OCI-LY7 (cell line): ENCODE data around the gene COX17. TPM values are rescaled to one million over a fixed set of nuclear protein-coding genes. Genes with fewer than 3 reads are reported as not detected.

Experiments
- BruUV-seq: library from RNA; stranded (reverse); fragments of 400-500 nt; replicated peaks from 2 replicates; lab custom pipeline; 2021; lab: Mats Ljungman, UMichigan
- CTCF ChIA-PET: fragments of 300-600 bp; sonication (Branson Sonifier 250); formaldehyde crosslinking; loops from one replicate; lab custom pipeline; 2022; ENCODE audit warnings: antibody characterized with exemption; ENCODE audit not compliant: unreplicated experiment; lab: Charles Lee
- POLR2A ChIA-PET: fragments of 300-600 bp; sonication (Branson Sonifier 250); formaldehyde crosslinking; loops from one replicate; lab custom pipeline; 2022; ENCODE audit warnings: antibody characterized with exemption; lab: Charles Lee
- DNase-seq: peaks from one replicate; pipeline ENCODE4 v3.0.0-alpha.2; 2015; ENCODE audit warnings: low spot score
- H2AFZ ChIP-seq: fragments of 200-600 bp; sonication (generic), shearing (Covaris generic); 2 replicates; pipeline ENCODE4 v1.6.1; 2014; ENCODE audit warnings: mild to moderate bottlenecking, antibody characterized with exemption, low read length, moderate library complexity
- H3K27ac ChIP-seq: fragments of 200-600 bp; sonication (generic); 2 replicates; pipeline ENCODE4 v1.5.1; 2014; ENCODE audit warnings: mixed run types, low read depth, mild to moderate bottlenecking, moderate library complexity, low read length, inconsistent platforms; ENCODE audit not compliant: poor library complexity, severe bottlenecking
- H3K36me3 ChIP-seq: fragments of 200-600 bp; sonication (generic); 2 replicates; pipeline ENCODE4 v1.6.1; 2014; ENCODE audit warnings: mild to moderate bottlenecking, antibody characterized with exemption, low read length, moderate library complexity, mixed read lengths; ENCODE audit not compliant: insufficient read depth
- H3K4me1 ChIP-seq: fragments of 200-600 bp; sonication (generic); 2 replicates; pipeline ENCODE4 v1.5.1; 2014; ENCODE audit warnings: mild to moderate bottlenecking, low read length; ENCODE audit not compliant: insufficient read depth, poor library complexity, severe bottlenecking
- H3K4me2 ChIP-seq: fragments of 200-600 bp; sonication (generic); 2 replicates; pipeline ENCODE4 v1.6.1; 2014; ENCODE audit warnings: mild to moderate bottlenecking, low read length
- H3K4me3 ChIP-seq: fragments of 200-600 bp; sonication (generic); 2 replicates; pipeline ENCODE4 v1.5.1; 2014; ENCODE audit warnings: mild to moderate bottlenecking, low read depth, low read length; ENCODE audit not compliant: poor library complexity, severe bottlenecking
- H3K79me2 ChIP-seq: fragments of 200-600 bp; sonication (generic); 2 replicates; pipeline ENCODE4 v1.6.1; 2016; ENCODE audit warnings: low read depth, mild to moderate bottlenecking, low read length, moderate library complexity, mixed read lengths; ENCODE audit not compliant: insufficient read depth
- H3K9me2 ChIP-seq: fragments of 200-600 bp; sonication (generic); 2 replicates; pipeline ENCODE4 v1.6.1; 2016; ENCODE audit warnings: mild to moderate bottlenecking, low read length, mixed read lengths; ENCODE audit not compliant: insufficient read depth
- H3K9me3 ChIP-seq: fragments of 200-600 bp; sonication (generic); 2 replicates; pipeline ENCODE4 v1.6.1; 2014; ENCODE audit warnings: mild to moderate bottlenecking, mixed run types, low read length, mixed read lengths
- H4K20me1 ChIP-seq: fragments of 200-600 bp; sonication (generic); 2 replicates; pipeline ENCODE4 v1.6.1; 2014; ENCODE audit warnings: mild to moderate bottlenecking, antibody characterized with exemption, low read length, moderate library complexity, mixed read lengths; ENCODE audit not compliant: insufficient read depth
- EZH2phosphoT487 ChIP-seq: fragments of 200-600 bp; sonication (generic); IDR thresholded peaks from 2 replicates; pipeline ENCODE4 v1.6.1; 2018; ENCODE audit warnings: low read depth, borderline replicate concordance, mild to moderate bottlenecking, mixed run types, antibody characterized with exemption, low read length, moderate library complexity, mixed read lengths
- intact Hi-C: fragments of 100-400 bp; cut with micrococcal nuclease; formaldehyde crosslinking; loops from one replicate; pipeline ENCODE4 v1.10.0; 2022; ENCODE audit not compliant: unreplicated experiment
- total RNA-seq, 2 experiments: library from RNA; depleted of rRNA in 1 of 2; stranded (reverse); fragments of >200 nt in 1 of 2; shearing (Covaris generic) in 1 of 2; gene quantifications; 2 replicates each; pipeline ENCODE4 v1.2.3, GENCODE V29; 2014 to 2022
- TF ChIP-seq, protein P1 (sequence below): fragments of 200-600 bp; sonication (generic); conservative IDR thresholded peaks from 2 replicates; pipeline ENCODE4 v1.5.1; 2014; ENCODE audit warnings: mild to moderate bottlenecking, antibody characterized with exemption, low read length, moderate library complexity, mixed read lengths

Gene COX17
- total RNA-seq, 2 experiments from 2014 or later = 77.3 to 80.0 TPM

DNA sequence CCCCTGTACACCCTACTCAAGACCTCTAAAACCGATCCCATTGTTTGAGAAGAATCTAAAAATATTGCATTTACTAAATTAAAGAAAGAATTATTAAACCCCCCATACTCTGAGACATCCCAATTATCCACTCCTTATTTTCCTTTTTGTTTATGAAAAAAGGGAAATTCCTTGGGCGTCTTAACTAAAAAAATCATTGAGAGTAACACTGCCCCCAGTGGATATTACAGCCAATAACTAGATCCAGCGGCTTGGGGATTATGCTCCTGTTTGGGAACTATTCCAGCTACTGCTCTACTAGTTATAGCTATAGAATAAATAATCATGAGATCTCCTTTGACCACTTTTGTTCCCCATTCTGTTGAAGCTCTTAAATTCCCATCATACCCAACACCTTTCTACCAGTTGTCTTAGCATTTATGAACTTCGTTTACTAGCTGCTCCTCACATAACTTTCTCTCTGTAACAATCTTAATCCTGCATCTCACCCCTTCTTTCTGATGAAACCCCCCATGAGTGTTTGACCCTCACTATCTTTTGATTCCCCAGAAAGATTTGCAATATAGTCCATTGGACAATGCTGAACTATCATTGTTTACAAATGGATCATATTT is 12.9 kb upstream of the COX17 start:
- POLR2A ChIA-PET = interaction anchor here (0.6 kb wide), 1 partner anchor 1702 kb away, joined by 4 read pairs; no protein-coding TSS in a partner anchor
- no peak overlapping the region for H3K27ac ChIP-seq
- DNase-seq = peak; percentile 16
- intact Hi-C loops = no loop called here
- BruUV-seq = no TSS peak
- no peaks in the 10 kb centered on the region for H4K20me1 ChIP-seq
- CTCF ChIA-PET = no interaction called here
- H3K4me1 ChIP-seq = no peaks in the 10 kb centered on the region
- no peaks in the 10 kb centered on the region for H3K79me2 ChIP-seq
- H2AFZ ChIP-seq = no peak overlapping the region
- TF ChIP-seq, protein P1, sequence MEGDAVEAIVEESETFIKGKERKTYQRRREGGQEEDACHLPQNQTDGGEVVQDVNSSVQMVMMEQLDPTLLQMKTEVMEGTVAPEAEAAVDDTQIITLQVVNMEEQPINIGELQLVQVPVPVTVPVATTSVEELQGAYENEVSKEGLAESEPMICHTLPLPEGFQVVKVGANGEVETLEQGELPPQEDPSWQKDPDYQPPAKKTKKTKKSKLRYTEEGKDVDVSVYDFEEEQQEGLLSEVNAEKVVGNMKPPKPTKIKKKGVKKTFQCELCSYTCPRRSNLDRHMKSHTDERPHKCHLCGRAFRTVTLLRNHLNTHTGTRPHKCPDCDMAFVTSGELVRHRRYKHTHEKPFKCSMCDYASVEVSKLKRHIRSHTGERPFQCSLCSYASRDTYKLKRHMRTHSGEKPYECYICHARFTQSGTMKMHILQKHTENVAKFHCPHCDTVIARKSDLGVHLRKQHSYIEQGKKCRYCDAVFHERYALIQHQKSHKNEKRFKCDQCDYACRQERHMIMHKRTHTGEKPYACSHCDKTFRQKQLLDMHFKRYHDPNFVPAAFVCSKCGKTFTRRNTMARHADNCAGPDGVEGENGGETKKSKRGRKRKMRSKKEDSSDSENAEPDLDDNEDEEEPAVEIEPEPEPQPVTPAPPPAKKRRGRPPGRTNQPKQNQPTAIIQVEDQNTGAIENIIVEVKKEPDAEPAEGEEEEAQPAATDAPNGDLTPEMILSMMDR = peak; percentile 87
- no peak for TF ChIP-seq EZH2phosphoT487
- no peaks in the 10 kb centered on the region for H3K9me3 ChIP-seq
- H3K9me2 ChIP-seq = no peaks in the 10 kb centered on the region
- no peaks in the 10 kb centered on the region for H3K36me3 ChIP-seq
- H3K4me2 ChIP-seq = no peak overlapping the region
- H3K4me3 ChIP-seq = no peak overlapping the region

DNA sequence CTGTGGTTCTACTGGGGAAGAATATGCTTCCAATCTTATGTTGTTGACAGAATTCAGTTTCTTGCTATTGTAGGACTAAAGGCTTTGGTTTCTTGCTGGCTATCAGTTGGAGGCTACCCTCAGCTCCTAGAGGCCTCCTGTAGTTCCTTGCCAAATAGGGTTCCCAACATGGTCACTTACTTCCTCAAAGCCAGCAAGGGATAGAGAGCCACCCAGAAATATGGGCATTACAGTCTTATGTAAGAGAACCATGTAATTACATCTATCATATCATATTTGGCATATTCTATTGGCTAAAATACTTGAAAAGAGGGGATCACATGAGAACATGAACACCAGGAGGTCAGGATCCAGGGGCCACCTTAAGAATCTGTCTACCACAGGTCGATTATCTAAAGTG is 6.2 kb upstream of the COX17 start:
- no TSS peak for BruUV-seq
- Histone ChIP-seq H3K79me2 (no peaks in the 10 kb centered on the region), H3K9me3 (no peaks in the 10 kb centered on the region), H3K27ac (no peak overlapping the region), H3K4me1 (peaks cover 5% of the 10 kb centered on the region), H4K20me1 (no peaks in the 10 kb centered on the region), H3K36me3 (no peaks in the 10 kb centered on the region), H2AFZ (no peak overlapping the region), H3K4me3 (no peak overlapping the region), H3K4me2 (no peak overlapping the region), H3K9me2 (no peaks in the 10 kb centered on the region)
- TF ChIP-seq, protein P1 = no peak
- no peak for TF ChIP-seq EZH2phosphoT487
- intact Hi-C loops = loop anchor here (5.0 kb wide), 1 partner anchor 536 kb away; the partner anchor contains the start of gene TEX55
- ChIA-PET POLR2A (interaction anchor here (0.6 to 0.7 kb wide), 2 partner anchors 8 to 32 kb away, joined by 3 read pairs; no protein-coding TSS in a partner anchor), CTCF (no interaction called here)
- no peak for DNase-seq

DNA sequence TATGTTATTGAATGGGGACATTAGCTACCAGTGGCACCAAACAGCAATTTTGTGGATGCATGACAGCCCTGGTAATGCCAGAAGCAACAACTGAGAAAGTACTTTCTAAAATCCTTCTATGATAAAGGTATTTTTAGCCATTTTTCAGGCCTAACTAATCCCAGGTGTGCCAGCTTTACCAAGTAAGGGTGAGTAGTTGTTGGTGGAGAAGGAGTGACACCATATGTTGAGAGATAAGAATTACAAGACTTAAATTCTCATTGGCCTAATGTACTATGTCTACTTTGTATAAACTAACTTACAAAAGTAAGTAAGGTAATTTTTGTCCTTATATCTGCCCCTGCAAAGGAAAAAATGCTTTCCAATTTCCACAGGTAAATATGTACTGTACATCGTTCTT is 4.1 kb upstream of the COX17 start:
- no peaks in the 10 kb centered on the region for H3K9me3 ChIP-seq
- H2AFZ ChIP-seq = peak overlapping the region; percentile 45; the same call in 1 of the 2 replicates
- H3K4me1 ChIP-seq = peaks cover 12% of the 10 kb centered on the region
- DNase-seq = peak; percentile 63
- CTCF ChIA-PET = no interaction called here
- peaks cover 4% of the 10 kb centered on the region; the same call in 1 of the 2 replicates for H4K20me1 ChIP-seq
- H3K9me2 ChIP-seq = no peaks in the 10 kb centered on the region
- no peaks in the 10 kb centered on the region for H3K36me3 ChIP-seq
- POLR2A ChIA-PET = interaction anchor here (0.7 to 1.3 kb wide), 4 partner anchors 27 to 441 kb away, joined by 3 to 7 read pairs (median 3); partner anchors contain the start of genes B4GALT4 and TIMMDC1
- intact Hi-C loops = loop anchor here (1.0 to 5.0 kb wide), 4 partner anchors 300 to 798 kb away; partner anchors contain the start of gene TEX55
- no peak overlapping the region for H3K27ac ChIP-seq
- no TSS peak for BruUV-seq
- H3K4me2 ChIP-seq = no peak overlapping the region
- no peak overlapping the region for H3K4me3 ChIP-seq
- TF ChIP-seq, protein P1 = peak; percentile 82
- TF ChIP-seq EZH2phosphoT487 = no peak
- peaks cover 5% of the 10 kb centered on the region for H3K79me2 ChIP-seq
